OCI-LY7 (cell line): Measurements from ENCODE around the gene GNG13. TPM values are rescaled to one million over a fixed set of nuclear protein-coding genes. Genes with fewer than 3 reads are reported as not detected.

Source experiments
- BruUV-seq: library from RNA; stranded (reverse); fragments of 400-500 nt; replicated peaks from 2 replicates; lab custom pipeline; 2021; lab: Mats Ljungman, UMichigan
- CTCF ChIA-PET: fragments of 300-600 bp; sonication (Branson Sonifier 250); formaldehyde crosslinking; loops from one replicate; lab custom pipeline; 2022; ENCODE audit warnings: antibody characterized with exemption; ENCODE audit not compliant: unreplicated experiment; lab: Charles Lee
- POLR2A ChIA-PET: fragments of 300-600 bp; sonication (Branson Sonifier 250); formaldehyde crosslinking; loops from one replicate; lab custom pipeline; 2022; ENCODE audit warnings: antibody characterized with exemption; lab: Charles Lee
- DNase-seq: peaks from one replicate; pipeline ENCODE4 v3.0.0-alpha.2; 2015; ENCODE audit warnings: low spot score
- H2AFZ ChIP-seq: fragments of 200-600 bp; sonication (generic), shearing (Covaris generic); 2 replicates; pipeline ENCODE4 v1.6.1; 2014; ENCODE audit warnings: mild to moderate bottlenecking, antibody characterized with exemption, low read length, moderate library complexity
- H3K27ac ChIP-seq: fragments of 200-600 bp; sonication (generic); 2 replicates; pipeline ENCODE4 v1.5.1; 2014; ENCODE audit warnings: mixed run types, low read depth, mild to moderate bottlenecking, moderate library complexity, low read length, inconsistent platforms; ENCODE audit not compliant: poor library complexity, severe bottlenecking
- H3K36me3 ChIP-seq: fragments of 200-600 bp; sonication (generic); 2 replicates; pipeline ENCODE4 v1.6.1; 2014; ENCODE audit warnings: mild to moderate bottlenecking, antibody characterized with exemption, low read length, moderate library complexity, mixed read lengths; ENCODE audit not compliant: insufficient read depth
- H3K4me1 ChIP-seq: fragments of 200-600 bp; sonication (generic); 2 replicates; pipeline ENCODE4 v1.5.1; 2014; ENCODE audit warnings: mild to moderate bottlenecking, low read length; ENCODE audit not compliant: insufficient read depth, poor library complexity, severe bottlenecking
- H3K4me2 ChIP-seq: fragments of 200-600 bp; sonication (generic); 2 replicates; pipeline ENCODE4 v1.6.1; 2014; ENCODE audit warnings: mild to moderate bottlenecking, low read length
- H3K4me3 ChIP-seq: fragments of 200-600 bp; sonication (generic); 2 replicates; pipeline ENCODE4 v1.5.1; 2014; ENCODE audit warnings: mild to moderate bottlenecking, low read depth, low read length; ENCODE audit not compliant: poor library complexity, severe bottlenecking
- H3K79me2 ChIP-seq: fragments of 200-600 bp; sonication (generic); 2 replicates; pipeline ENCODE4 v1.6.1; 2016; ENCODE audit warnings: low read depth, mild to moderate bottlenecking, low read length, moderate library complexity, mixed read lengths; ENCODE audit not compliant: insufficient read depth
- H3K9me2 ChIP-seq: fragments of 200-600 bp; sonication (generic); 2 replicates; pipeline ENCODE4 v1.6.1; 2016; ENCODE audit warnings: mild to moderate bottlenecking, low read length, mixed read lengths; ENCODE audit not compliant: insufficient read depth
- H3K9me3 ChIP-seq: fragments of 200-600 bp; sonication (generic); 2 replicates; pipeline ENCODE4 v1.6.1; 2014; ENCODE audit warnings: mild to moderate bottlenecking, mixed run types, low read length, mixed read lengths
- H4K20me1 ChIP-seq: fragments of 200-600 bp; sonication (generic); 2 replicates; pipeline ENCODE4 v1.6.1; 2014; ENCODE audit warnings: mild to moderate bottlenecking, antibody characterized with exemption, low read length, moderate library complexity, mixed read lengths; ENCODE audit not compliant: insufficient read depth
- CTCF ChIP-seq: fragments of 200-600 bp; sonication (generic); conservative IDR thresholded peaks from 2 replicates; pipeline ENCODE4 v1.5.1; 2014; ENCODE audit warnings: mild to moderate bottlenecking, antibody characterized with exemption, low read length, moderate library complexity, mixed read lengths
- EZH2phosphoT487 ChIP-seq: fragments of 200-600 bp; sonication (generic); IDR thresholded peaks from 2 replicates; pipeline ENCODE4 v1.6.1; 2018; ENCODE audit warnings: low read depth, borderline replicate concordance, mild to moderate bottlenecking, mixed run types, antibody characterized with exemption, low read length, moderate library complexity, mixed read lengths
- intact Hi-C: fragments of 100-400 bp; cut with micrococcal nuclease; formaldehyde crosslinking; loops from one replicate; pipeline ENCODE4 v1.10.0; 2022; ENCODE audit not compliant: unreplicated experiment
- total RNA-seq, 2 experiments: library from RNA; depleted of rRNA in 1 of 2; stranded (reverse); fragments of >200 nt in 1 of 2; shearing (Covaris generic) in 1 of 2; gene quantifications; 2 replicates each; pipeline ENCODE4 v1.2.3, GENCODE V29; 2014 to 2022

Gene GNG13
- total RNA-seq, 2 experiments from 2014 or later, result not detected

- no peak overlapping the region for H3K27ac ChIP-seq
- no peaks in the 10 kb centered on the region for H3K9me2 ChIP-seq
- H3K4me2 ChIP-seq, result no peak overlapping the region
- no peaks in the 10 kb centered on the region for H3K4me1 ChIP-seq
- POLR2A ChIA-PET, result no interaction called here
- H3K9me3 ChIP-seq, result no peaks in the 10 kb centered on the region
- H3K36me3 ChIP-seq, result no peaks in the 10 kb centered on the region
- H3K4me3 ChIP-seq, result no peak overlapping the region
- H2AFZ ChIP-seq, result no peak overlapping the region
- no peaks in the 10 kb centered on the region for H3K79me2 ChIP-seq
- TF ChIP-seq EZH2phosphoT487 (no peak), CTCF (peak; percentile 75)
- intact Hi-C loops, result loop anchor here (2.0 kb wide), 2 partner anchors 241 to 289 kb away; no protein-coding TSS in a partner anchor
- DNase-seq, result peak; percentile 44
- no TSS peak for BruUV-seq
- CTCF ChIA-PET, result no interaction called here
- no peaks in the 10 kb centered on the region for H4K20me1 ChIP-seq
These were observed 12.8 kb upstream of the GNG13 start for GRCh38 chr16:813204-813915.

- peak overlapping the region; percentile 69 for H3K4me3 ChIP-seq
- CTCF ChIA-PET, result no interaction called here
- intact Hi-C loops, result no loop called here
- H3K4me2 ChIP-seq, result peak overlapping the region; percentile 70
- no peaks in the 10 kb centered on the region for H3K9me3 ChIP-seq
- TF ChIP-seq EZH2phosphoT487 (no peak), CTCF (no peak)
- H2AFZ ChIP-seq, result peak overlapping the region; percentile 76; the same call in 1 of the 2 replicates
- no peaks in the 10 kb centered on the region for H3K79me2 ChIP-seq
- no peaks in the 10 kb centered on the region for H3K9me2 ChIP-seq
- H3K4me1 ChIP-seq, result no peaks in the 10 kb centered on the region
- no peak overlapping the region for H3K27ac ChIP-seq
- BruUV-seq, result no TSS peak
- POLR2A ChIA-PET, result no interaction called here
- DNase-seq, result no peak
- H3K36me3 ChIP-seq, result no peaks in the 10 kb centered on the region
- H4K20me1 ChIP-seq, result no peaks in the 10 kb centered on the region
These were observed 7.5 kb upstream of the GNG13 start for GRCh38 chr16:808085-808386.

GRCh38 chr16:807347-808084, 7.0 kb upstream of the GNG13 start:
- no peaks in the 10 kb centered on the region for H3K79me2 ChIP-seq
- intact Hi-C loops, result no loop called here
- H3K36me3 ChIP-seq, result no peaks in the 10 kb centered on the region
- no peaks in the 10 kb centered on the region for H3K9me3 ChIP-seq
- peak; percentile 84 for DNase-seq
- no TSS peak for BruUV-seq
- TF ChIP-seq CTCF (no peak), EZH2phosphoT487 (no peak)
- CTCF ChIA-PET, result no interaction called here
- H3K4me2 ChIP-seq, result peak overlapping the region; percentile 70
- POLR2A ChIA-PET, result no interaction called here
- no peaks in the 10 kb centered on the region for H4K20me1 ChIP-seq
- H3K9me2 ChIP-seq, result no peaks in the 10 kb centered on the region
- H3K4me1 ChIP-seq, result no peaks in the 10 kb centered on the region
- peak overlapping the region; percentile 41 for H3K27ac ChIP-seq
- H3K4me3 ChIP-seq, result peak overlapping the region; percentile 69
- H2AFZ ChIP-seq, result peak overlapping the region; percentile 76; the same call in 1 of the 2 replicates
